Embryonic facial prominence (tissue), 1 donor: Measurements from ENCODE around the gene JAK2.
"Not testable (repeated sequence)": the region's sequence is repeated elsewhere in the genome, so short reads cannot be mapped to it uniquely, and the experiment has no call there.

ENCODE experiments used
- DNase-seq: peaks from one replicate; pipeline ENCODE4 v3.0.0-alpha.2; 2016; ENCODE audit errors: extremely low spot score

Gene JAK2

GRCh38 chr9:4980086-4980727 is 4.9 kb upstream of the JAK2 start:
- no peak for DNase-seq

- no peak for DNase-seq
Observed at GRCh38 chr9:4982721-4983482, 2.2 kb upstream of the JAK2 start.

- no peak for DNase-seq
Observed at GRCh38 chr9:4983601-4984165, 1.4 kb upstream of the JAK2 start.

GRCh38 chr9:4984171-4984620 is 876 bp upstream of the JAK2 start:
- peak; percentile 53 for DNase-seq

- no peak for DNase-seq
Observed at GRCh38 chr9:4985386-4986266, 554 bp downstream of the JAK2 start.

GRCh38 chr9:4986296-4986695 is 1.2 kb downstream of the JAK2 start:
- DNase-seq: no peak

- no peak for DNase-seq
Observed at GRCh38 chr9:4986783-4987182, 1.7 kb downstream of the JAK2 start.

GRCh38 chr9:4987961-4988421 is 2.9 kb downstream of the JAK2 start:
- DNase-seq: no peak

- DNase-seq: no peak
Observed at GRCh38 chr9:4992872-4993271, 7.8 kb downstream of the JAK2 start.

GRCh38 chr9:4994166-4994890 is 9.3 kb downstream of the JAK2 start:
- no peak for DNase-seq

GRCh38 chr9:4997196-4997595 is 12.1 kb downstream of the JAK2 start:
- DNase-seq: no peak

- no peak for DNase-seq
Observed at GRCh38 chr9:4997631-4998030, 12.6 kb downstream of the JAK2 start.

GRCh38 chr9:5002811-5003210 is 17.7 kb downstream of the JAK2 start:
- DNase-seq: no peak

GRCh38 chr9:5004481-5004880 is 19.4 kb downstream of the JAK2 start:
- no peak for DNase-seq

GRCh38 chr9:5008202-5008601 is 23.1 kb downstream of the JAK2 start:
- no peak for DNase-seq

GRCh38 chr9:5013374-5013773 is 28.3 kb downstream of the JAK2 start:
- no peak for DNase-seq

- no peak for DNase-seq
Observed at GRCh38 chr9:5015934-5016333, 30.9 kb downstream of the JAK2 start.

GRCh38 chr9:5025416-5025815 is 40.3 kb downstream of the JAK2 start:
- no peak for DNase-seq

GRCh38 chr9:5031941-5032340 is 46.9 kb downstream of the JAK2 start:
- not testable (repeated sequence) for DNase-seq

- DNase-seq: no peak
Observed at GRCh38 chr9:5040730-5041389, 55.8 kb downstream of the JAK2 start.
